Activated naive CD8-positive, alpha-beta T cell treated with anti-CD3 and anti-CD28 coated beads, Interleukin-2, amount 50 U/mL, for 24 hours (primary cell): ENCODE measurements around the gene SENP8.
A peak's percentile ranks its signal among the peaks of the same experiment; 100 is the strongest.

Experiments
- ATAC-seq: fragments of 150-1000 bp; cut with Tn5 transposase; one replicate; pipeline ENCODE4 v1.10.0; 2021
- DNase-seq: peaks from one replicate; pipeline ENCODE4 v3.0.0; 2021
- H3K27ac Mint-ChIP-seq: one replicate; pipeline ENCODE4 v1.8.0; 2021; ENCODE audit warnings: mild to moderate bottlenecking, mixed read lengths
- H3K27me3 Mint-ChIP-seq: one replicate; pipeline ENCODE4 v1.8.0; 2021; ENCODE audit warnings: mixed read lengths
- H3K36me3 Mint-ChIP-seq: one replicate; pipeline ENCODE4 v1.8.0; 2021; ENCODE audit warnings: low read depth, mixed read lengths
- H3K4me1 Mint-ChIP-seq: one replicate; pipeline ENCODE4 v1.8.0; 2021; ENCODE audit warnings: mixed read lengths
- H3K4me3 Mint-ChIP-seq: one replicate; pipeline ENCODE4 v1.8.0; 2021; ENCODE audit warnings: mild to moderate bottlenecking, moderate library complexity, mixed read lengths
- H3K9me3 Mint-ChIP-seq: one replicate; pipeline ENCODE4 v1.8.0; 2021; ENCODE audit warnings: mixed read lengths

Gene SENP8

GRCh38 chr15:72131922-72132321, 13.7 kb downstream of the SENP8 start:
- no peak overlapping the region for H3K4me3 Mint-ChIP-seq
- ATAC-seq (no peak), DNase-seq (no peak)
- no peaks in the 10 kb centered on the region for H3K36me3 Mint-ChIP-seq
- H3K9me3 Mint-ChIP-seq: no peaks in the 10 kb centered on the region
- no peak overlapping the region for H3K27ac Mint-ChIP-seq
- H3K4me1 Mint-ChIP-seq: no peaks in the 10 kb centered on the region
- no peaks in the 10 kb centered on the region for H3K27me3 Mint-ChIP-seq

- DNase-seq (no peak), ATAC-seq (no peak)
- no peaks in the 10 kb centered on the region for H3K4me1 Mint-ChIP-seq
- no peaks in the 10 kb centered on the region for H3K9me3 Mint-ChIP-seq
- no peaks in the 10 kb centered on the region for H3K27me3 Mint-ChIP-seq
- H3K27ac Mint-ChIP-seq: no peak overlapping the region
- no peak overlapping the region for H3K4me3 Mint-ChIP-seq
- H3K36me3 Mint-ChIP-seq: no peaks in the 10 kb centered on the region
Measured at GRCh38 chr15:72133211-72133610, 15.0 kb downstream of the SENP8 start.

- no peak overlapping the region for H3K27ac Mint-ChIP-seq
- no peaks in the 10 kb centered on the region for H3K9me3 Mint-ChIP-seq
- DNase-seq (no peak), ATAC-seq (no peak)
- no peaks in the 10 kb centered on the region for H3K27me3 Mint-ChIP-seq
- H3K4me1 Mint-ChIP-seq: no peaks in the 10 kb centered on the region
- H3K36me3 Mint-ChIP-seq: no peaks in the 10 kb centered on the region
- H3K4me3 Mint-ChIP-seq: no peak overlapping the region
Measured at GRCh38 chr15:72135719-72136118, 17.5 kb downstream of the SENP8 start.

GRCh38 chr15:72136170-72137051, 18.2 kb downstream of the SENP8 start:
- no peaks in the 10 kb centered on the region for H3K27me3 Mint-ChIP-seq
- ATAC-seq: no peak
- no peak for DNase-seq
- H3K9me3 Mint-ChIP-seq: no peaks in the 10 kb centered on the region
- no peak overlapping the region for H3K27ac Mint-ChIP-seq
- H3K36me3 Mint-ChIP-seq: no peaks in the 10 kb centered on the region
- no peak overlapping the region for H3K4me3 Mint-ChIP-seq
- peaks cover 4% of the 10 kb centered on the region for H3K4me1 Mint-ChIP-seq

GRCh38 chr15:72139667-72140066, 21.5 kb downstream of the SENP8 start:
- Mint-ChIP-seq H3K4me3 (no peak overlapping the region), H3K36me3 (no peaks in the 10 kb centered on the region), H3K27me3 (no peaks in the 10 kb centered on the region), H3K4me1 (peaks cover 8% of the 10 kb centered on the region), H3K9me3 (no peaks in the 10 kb centered on the region), H3K27ac (no peak overlapping the region)
- DNase-seq (no peak), ATAC-seq (no peak)

- DNase-seq: no peak
- no peak overlapping the region for H3K27ac Mint-ChIP-seq
- H3K27me3 Mint-ChIP-seq: no peaks in the 10 kb centered on the region
- H3K4me3 Mint-ChIP-seq: no peak overlapping the region
- peaks cover 8% of the 10 kb centered on the region for H3K4me1 Mint-ChIP-seq
- no peak for ATAC-seq
- no peaks in the 10 kb centered on the region for H3K9me3 Mint-ChIP-seq
- H3K36me3 Mint-ChIP-seq: no peaks in the 10 kb centered on the region
Measured at GRCh38 chr15:72140088-72140487, 21.9 kb downstream of the SENP8 start.

GRCh38 chr15:72141171-72142084, 23.2 kb downstream of the SENP8 start:
- no peaks in the 10 kb centered on the region for H3K9me3 Mint-ChIP-seq
- H3K4me3 Mint-ChIP-seq: no peak overlapping the region
- peaks cover 8% of the 10 kb centered on the region for H3K4me1 Mint-ChIP-seq
- ATAC-seq (peak; percentile 61), DNase-seq (no peak)
- no peaks in the 10 kb centered on the region for H3K27me3 Mint-ChIP-seq
- H3K36me3 Mint-ChIP-seq: no peaks in the 10 kb centered on the region
- peak overlapping the region; percentile 71 for H3K27ac Mint-ChIP-seq

GRCh38 chr15:72146221-72146620, 28.0 kb downstream of the SENP8 start:
- H3K4me3 Mint-ChIP-seq: no peak overlapping the region
- H3K4me1 Mint-ChIP-seq: peaks cover 6% of the 10 kb centered on the region
- no peaks in the 10 kb centered on the region for H3K36me3 Mint-ChIP-seq
- H3K9me3 Mint-ChIP-seq: no peaks in the 10 kb centered on the region
- ATAC-seq (no peak), DNase-seq (no peak)
- H3K27ac Mint-ChIP-seq: no peak overlapping the region
- no peaks in the 10 kb centered on the region for H3K27me3 Mint-ChIP-seq

- ATAC-seq: no peak
- H3K27me3 Mint-ChIP-seq: no peaks in the 10 kb centered on the region
- H3K36me3 Mint-ChIP-seq: no peaks in the 10 kb centered on the region
- H3K9me3 Mint-ChIP-seq: no peaks in the 10 kb centered on the region
- DNase-seq: no peak
- no peak overlapping the region for H3K4me3 Mint-ChIP-seq
- H3K4me1 Mint-ChIP-seq: no peaks in the 10 kb centered on the region
- no peak overlapping the region for H3K27ac Mint-ChIP-seq
Measured at GRCh38 chr15:72146934-72147333, 28.7 kb downstream of the SENP8 start.

GRCh38 chr15:72147418-72147817, 29.2 kb downstream of the SENP8 start:
- H3K4me3 Mint-ChIP-seq: no peak overlapping the region
- ATAC-seq (no peak), DNase-seq (no peak)
- no peaks in the 10 kb centered on the region for H3K4me1 Mint-ChIP-seq
- no peaks in the 10 kb centered on the region for H3K27me3 Mint-ChIP-seq
- H3K36me3 Mint-ChIP-seq: no peaks in the 10 kb centered on the region
- no peak overlapping the region for H3K27ac Mint-ChIP-seq
- no peaks in the 10 kb centered on the region for H3K9me3 Mint-ChIP-seq

GRCh38 chr15:72153269-72154000, 35.2 kb downstream of the SENP8 start:
- H3K9me3 Mint-ChIP-seq: no peaks in the 10 kb centered on the region
- peaks cover 2% of the 10 kb centered on the region for H3K4me1 Mint-ChIP-seq
- peaks cover 3% of the 10 kb centered on the region for H3K27me3 Mint-ChIP-seq
- H3K36me3 Mint-ChIP-seq: no peaks in the 10 kb centered on the region
- ATAC-seq (no peak), DNase-seq (no peak)
- no peak overlapping the region for H3K27ac Mint-ChIP-seq
- H3K4me3 Mint-ChIP-seq: no peak overlapping the region

GRCh38 chr15:72154316-72154715, 36.1 kb downstream of the SENP8 start:
- ATAC-seq: no peak

GRCh38 chr15:72155003-72155621, 36.9 kb downstream of the SENP8 start:
- Mint-ChIP-seq H3K36me3 (no peaks in the 10 kb centered on the region), H3K4me1 (peaks cover 2% of the 10 kb centered on the region), H3K9me3 (no peaks in the 10 kb centered on the region), H3K27ac (no peak overlapping the region), H3K27me3 (peaks cover 3% of the 10 kb centered on the region), H3K4me3 (peak overlapping the region; percentile 70)
- no peak for DNase-seq
- ATAC-seq: no peak

More at GRCh38 chr15:72154316-72154715, 36.1 kb downstream of the SENP8 start:
- Mint-ChIP-seq H3K9me3 (no peaks in the 10 kb centered on the region), H3K36me3 (no peaks in the 10 kb centered on the region), H3K27ac (no peak overlapping the region), H3K4me1 (peaks cover 2% of the 10 kb centered on the region), H3K4me3 (no peak overlapping the region), H3K27me3 (peaks cover 3% of the 10 kb centered on the region)
- no peak for DNase-seq
